T-helper 2 cell treated with Interferon-gamma antibody and Interleukin-4, amounts not matched to agents 5 μg/mL and 100 μg/mL, for 36 hours (primary cell): Measurements from ENCODE around the gene EHMT1.
"Not testable (repeated sequence)": the region's sequence is repeated elsewhere in the genome, so short reads cannot be mapped to it uniquely, and the experiment has no call there.

Experiments used
- DNase-seq: peaks from one replicate; pipeline ENCODE4 v3.0.0; 2021; ENCODE audit warnings: low spot score
- H3K27ac Mint-ChIP-seq: one replicate; pipeline ENCODE4 v1.8.0; 2021; ENCODE audit warnings: mild to moderate bottlenecking, mixed read lengths
- H3K27me3 Mint-ChIP-seq: one replicate; pipeline ENCODE4 v1.8.0; 2021; ENCODE audit warnings: low read depth, mixed read lengths
- H3K36me3 Mint-ChIP-seq: one replicate; pipeline ENCODE4 v1.8.0; 2021; ENCODE audit warnings: low read depth, mixed read lengths
- H3K4me1 Mint-ChIP-seq: one replicate; pipeline ENCODE4 v1.8.0; 2021; ENCODE audit warnings: low read depth, mixed read lengths
- H3K4me3 Mint-ChIP-seq: one replicate; pipeline ENCODE4 v1.8.0; 2022; ENCODE audit warnings: mild to moderate bottlenecking, moderate library complexity, mixed read lengths
- H3K9me3 Mint-ChIP-seq: one replicate; pipeline ENCODE4 v1.8.0; 2021; ENCODE audit warnings: mixed read lengths

The EHMT1 gene

GRCh38 chr9:137731216-137731946, 112.6 kb downstream of the EHMT1 start:
- Mint-ChIP-seq H3K27me3 (no peaks in the 10 kb centered on the region), H3K36me3 (peaks cover 88% of the 10 kb centered on the region), H3K27ac (no peak overlapping the region), H3K4me1 (peaks cover 1% of the 10 kb centered on the region), H3K9me3 (peaks cover 47% of the 10 kb centered on the region), H3K4me3 (no peak overlapping the region)
- DNase-seq = no peak

GRCh38 chr9:137731947-137732813, 113.4 kb downstream of the EHMT1 start:
- no peaks in the 10 kb centered on the region for H3K27me3 Mint-ChIP-seq
- H3K4me1 Mint-ChIP-seq = peaks cover 1% of the 10 kb centered on the region
- peaks cover 39% of the 10 kb centered on the region for H3K9me3 Mint-ChIP-seq
- H3K4me3 Mint-ChIP-seq = no peak overlapping the region
- no peak for DNase-seq
- H3K36me3 Mint-ChIP-seq = peaks cover 81% of the 10 kb centered on the region
- H3K27ac Mint-ChIP-seq = no peak overlapping the region

- H3K27ac Mint-ChIP-seq = no peak overlapping the region
- no peak for DNase-seq
- H3K36me3 Mint-ChIP-seq = peaks cover 76% of the 10 kb centered on the region
- no peak overlapping the region for H3K4me3 Mint-ChIP-seq
- no peaks in the 10 kb centered on the region for H3K27me3 Mint-ChIP-seq
- H3K9me3 Mint-ChIP-seq = peaks cover 36% of the 10 kb centered on the region
- H3K4me1 Mint-ChIP-seq = peaks cover 1% of the 10 kb centered on the region
These were observed 114.6 kb downstream of the EHMT1 start for GRCh38 chr9:137733429-137733828.

GRCh38 chr9:137734181-137734580, 115.4 kb downstream of the EHMT1 start:
- peaks cover 36% of the 10 kb centered on the region for H3K9me3 Mint-ChIP-seq
- H3K27me3 Mint-ChIP-seq = no peaks in the 10 kb centered on the region
- no peak overlapping the region for H3K4me3 Mint-ChIP-seq
- H3K27ac Mint-ChIP-seq = peak overlapping the region; percentile 41
- DNase-seq = no peak
- H3K36me3 Mint-ChIP-seq = peaks cover 74% of the 10 kb centered on the region
- H3K4me1 Mint-ChIP-seq = peaks cover 1% of the 10 kb centered on the region

- H3K27me3 Mint-ChIP-seq, H3K4me1 Mint-ChIP-seq, H3K4me3 Mint-ChIP-seq, DNase-seq, H3K27ac Mint-ChIP-seq: not testable (repeated sequence)
- H3K36me3 Mint-ChIP-seq = peaks cover 46% of the 10 kb centered on the region
- H3K9me3 Mint-ChIP-seq = peaks cover 23% of the 10 kb centered on the region
These were observed 119.4 kb downstream of the EHMT1 start for GRCh38 chr9:137738182-137738696.

- peaks cover 46% of the 10 kb centered on the region for H3K36me3 Mint-ChIP-seq
- H3K4me3 Mint-ChIP-seq = no peak overlapping the region
- H3K4me1 Mint-ChIP-seq = peaks cover 1% of the 10 kb centered on the region
- peak overlapping the region; percentile 29 for H3K27ac Mint-ChIP-seq
- peaks cover 19% of the 10 kb centered on the region for H3K9me3 Mint-ChIP-seq
- H3K27me3 Mint-ChIP-seq = no peaks in the 10 kb centered on the region
- no peak for DNase-seq
These were observed 119.9 kb downstream of the EHMT1 start for GRCh38 chr9:137738703-137739102.

GRCh38 chr9:137739371-137740309, 120.8 kb downstream of the EHMT1 start:
- no peaks in the 10 kb centered on the region for H3K27me3 Mint-ChIP-seq
- peaks cover 10% of the 10 kb centered on the region for H3K9me3 Mint-ChIP-seq
- H3K4me3 Mint-ChIP-seq = no peak overlapping the region
- peaks cover 44% of the 10 kb centered on the region for H3K36me3 Mint-ChIP-seq
- no peak for DNase-seq
- H3K4me1 Mint-ChIP-seq = peaks cover 1% of the 10 kb centered on the region
- H3K27ac Mint-ChIP-seq = peak overlapping the region; percentile 41

- Mint-ChIP-seq H3K36me3 (peaks cover 41% of the 10 kb centered on the region), H3K4me1 (peaks cover 1% of the 10 kb centered on the region), H3K4me3 (no peak overlapping the region), H3K27me3 (no peaks in the 10 kb centered on the region), H3K27ac (peak overlapping the region; percentile 39), H3K9me3 (peaks cover 4% of the 10 kb centered on the region)
- no peak for DNase-seq
These were observed 121.5 kb downstream of the EHMT1 start for GRCh38 chr9:137740312-137740711.

GRCh38 chr9:137741330-137741729, 122.5 kb downstream of the EHMT1 start:
- Mint-ChIP-seq H3K36me3 (peaks cover 37% of the 10 kb centered on the region), H3K27me3 (no peaks in the 10 kb centered on the region), H3K27ac (no peak overlapping the region), H3K4me3 (no peak overlapping the region), H3K9me3 (no peaks in the 10 kb centered on the region), H3K4me1 (peaks cover 5% of the 10 kb centered on the region)
- no peak for DNase-seq

- Mint-ChIP-seq H3K27ac (no peak overlapping the region), H3K4me3 (no peak overlapping the region), H3K9me3 (no peaks in the 10 kb centered on the region), H3K36me3 (peaks cover 41% of the 10 kb centered on the region), H3K27me3 (no peaks in the 10 kb centered on the region), H3K4me1 (peaks cover 5% of the 10 kb centered on the region)
- no peak for DNase-seq
These were observed 123.9 kb downstream of the EHMT1 start for GRCh38 chr9:137742698-137743097.

- H3K4me3 Mint-ChIP-seq = no peak overlapping the region
- no peaks in the 10 kb centered on the region for H3K27me3 Mint-ChIP-seq
- no peak overlapping the region for H3K27ac Mint-ChIP-seq
- no peak for DNase-seq
- H3K4me1 Mint-ChIP-seq = peaks cover 5% of the 10 kb centered on the region
- H3K36me3 Mint-ChIP-seq = peaks cover 40% of the 10 kb centered on the region
- H3K9me3 Mint-ChIP-seq = no peaks in the 10 kb centered on the region
These were observed 124.9 kb downstream of the EHMT1 start for GRCh38 chr9:137743695-137744094.

- H3K9me3 Mint-ChIP-seq = no peaks in the 10 kb centered on the region
- peaks cover 7% of the 10 kb centered on the region for H3K4me1 Mint-ChIP-seq
- no peak overlapping the region for H3K27ac Mint-ChIP-seq
- no peak for DNase-seq
- no peak overlapping the region for H3K4me3 Mint-ChIP-seq
- H3K36me3 Mint-ChIP-seq = peaks cover 40% of the 10 kb centered on the region
- H3K27me3 Mint-ChIP-seq = no peaks in the 10 kb centered on the region
These were observed 125.9 kb downstream of the EHMT1 start for GRCh38 chr9:137744632-137745183.

- no peaks in the 10 kb centered on the region for H3K27me3 Mint-ChIP-seq
- no peaks in the 10 kb centered on the region for H3K9me3 Mint-ChIP-seq
- no peak overlapping the region for H3K4me3 Mint-ChIP-seq
- H3K36me3 Mint-ChIP-seq = peaks cover 38% of the 10 kb centered on the region
- no peak overlapping the region for H3K27ac Mint-ChIP-seq
- DNase-seq = no peak
- peaks cover 7% of the 10 kb centered on the region for H3K4me1 Mint-ChIP-seq
These were observed 126.8 kb downstream of the EHMT1 start for GRCh38 chr9:137745541-137745991.
